M059J (cell line): ENCODE measurements around the gene SLX4IP. TPM values are rescaled to one million over a fixed set of nuclear protein-coding genes. Genes with fewer than 3 reads are reported as not detected.

ENCODE experiments used
- DNase-seq: peaks from one replicate; pipeline ENCODE4 v3.0.0-alpha.2; 2012; ENCODE audit warnings: low read depth
- total RNA-seq: library from RNA; depleted of rRNA; stranded (reverse); fragments of >200 nt; shearing (Covaris generic); gene quantifications from 2 replicates; pipeline ENCODE4 v1.2.3, GENCODE V29; 2014

Gene SLX4IP
- total RNA-seq, 1 experiment from 2014 or later, result 10.3 TPM

DNA sequence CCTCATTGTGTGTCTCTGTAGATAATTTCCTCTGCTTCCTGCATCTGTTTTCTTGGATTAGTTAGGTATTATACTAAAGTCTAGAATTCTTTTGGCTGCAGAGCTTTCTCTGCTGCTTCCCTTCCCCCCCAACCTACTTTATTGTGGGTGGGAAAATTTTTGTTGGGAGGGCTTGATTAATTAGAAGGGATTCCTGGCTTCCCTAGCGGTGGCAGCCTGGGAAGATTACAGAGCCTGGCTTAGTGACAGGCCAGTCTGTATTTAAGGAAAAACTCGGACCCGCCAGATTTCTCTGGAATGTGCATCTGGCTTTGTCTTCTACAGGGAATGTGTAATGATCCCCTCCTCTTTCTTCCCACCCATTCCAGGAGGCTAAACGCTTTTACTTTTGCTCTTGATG, 31.2 kb downstream of the SLX4IP start:
- DNase-seq, result no peak

DNA sequence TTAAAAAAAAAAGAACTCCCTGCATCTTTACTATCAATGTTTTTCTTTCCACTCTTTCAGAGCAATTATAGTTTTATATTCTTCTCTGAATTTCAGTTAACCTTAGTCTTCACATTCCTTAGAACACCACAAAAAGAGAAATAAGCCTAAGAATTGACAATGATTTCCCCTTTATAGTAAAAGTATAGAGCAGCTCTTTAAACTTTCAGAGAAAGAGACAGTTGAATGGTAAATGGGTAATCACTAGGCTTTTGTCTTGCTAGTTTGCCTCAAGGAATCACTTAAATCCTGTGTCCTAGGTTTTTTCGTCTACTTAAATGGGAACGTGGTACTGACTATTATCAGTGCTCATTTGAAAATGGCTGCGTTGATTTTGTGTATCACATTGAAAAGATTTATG, 31.8 kb downstream of the SLX4IP start:
- no peak for DNase-seq

DNA sequence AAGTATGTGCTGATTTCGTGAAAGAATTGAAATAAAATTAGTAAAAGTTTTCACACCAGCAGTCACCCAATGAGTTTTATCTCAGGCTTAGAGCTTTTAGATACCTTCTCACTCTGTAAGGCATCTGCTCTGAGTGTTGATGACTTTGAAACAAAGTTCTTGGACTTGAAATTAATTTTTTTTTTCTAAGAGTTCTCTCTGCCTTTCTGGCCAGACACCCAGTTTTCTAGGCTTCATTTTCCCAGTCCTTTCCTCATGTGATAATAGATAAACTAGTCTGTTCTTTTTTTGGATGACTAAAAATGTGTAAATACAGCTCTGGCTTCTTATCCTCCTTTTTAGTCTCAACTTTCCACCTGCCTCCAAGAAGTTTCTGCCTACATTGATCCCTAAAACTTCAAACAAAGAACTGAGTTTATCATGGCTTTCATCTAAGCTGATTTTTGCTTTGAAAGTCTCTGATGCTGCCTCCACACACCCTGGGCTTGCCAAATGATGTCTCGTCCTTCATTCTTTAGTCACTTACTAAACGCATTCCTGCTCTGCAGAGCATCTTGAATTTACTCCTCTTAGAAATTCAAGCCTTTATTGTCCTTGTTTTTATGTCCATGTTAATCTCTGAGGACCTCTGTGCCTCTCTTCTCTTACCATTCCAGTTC, 32.7 kb downstream of the SLX4IP start:
- DNase-seq, result no peak

DNA sequence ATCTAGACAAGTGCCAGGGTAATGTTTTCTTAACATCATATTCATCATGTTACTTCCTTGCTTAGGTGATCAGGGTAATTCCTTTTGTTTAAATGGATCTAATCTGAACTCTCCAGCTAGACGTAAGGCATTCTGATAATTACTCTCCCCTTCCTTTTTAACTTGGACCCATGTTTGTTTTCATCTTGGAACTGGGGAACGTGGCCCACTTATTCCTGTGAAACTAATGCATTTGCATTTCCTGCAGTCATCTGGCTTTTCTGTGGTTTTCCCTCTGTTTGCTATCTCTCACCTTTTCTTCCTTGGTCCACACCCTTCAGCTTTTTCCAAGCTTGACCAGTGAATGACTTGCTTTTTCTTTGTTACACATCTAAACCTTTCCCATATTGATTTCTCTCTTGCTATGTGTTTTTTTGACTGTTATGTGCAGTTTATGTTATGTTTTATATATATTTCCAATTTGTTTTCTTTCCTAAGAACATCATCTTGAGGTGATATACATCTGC, 33.3 kb downstream of the SLX4IP start:
- DNase-seq, result peak; percentile 37

DNA sequence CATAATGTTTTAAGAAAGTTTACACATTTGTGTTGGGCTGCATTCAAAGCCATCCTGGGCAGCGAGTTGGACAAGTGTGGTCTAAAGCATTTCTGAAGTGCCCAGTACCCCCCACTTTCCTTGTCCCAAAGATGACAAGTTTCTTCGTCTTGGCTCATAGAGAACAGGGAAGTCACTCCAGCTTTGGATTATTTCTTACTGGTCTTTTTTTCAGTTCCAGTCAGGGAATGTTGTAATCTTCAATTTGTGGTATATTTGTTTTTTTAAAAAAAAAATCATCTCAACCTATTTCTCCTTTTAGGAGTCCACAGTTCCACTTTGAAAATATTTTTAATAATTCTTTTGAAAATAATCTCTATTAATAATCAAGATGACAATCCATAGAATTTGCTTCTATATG, 34.0 kb downstream of the SLX4IP start:
- DNase-seq, result no peak

DNA sequence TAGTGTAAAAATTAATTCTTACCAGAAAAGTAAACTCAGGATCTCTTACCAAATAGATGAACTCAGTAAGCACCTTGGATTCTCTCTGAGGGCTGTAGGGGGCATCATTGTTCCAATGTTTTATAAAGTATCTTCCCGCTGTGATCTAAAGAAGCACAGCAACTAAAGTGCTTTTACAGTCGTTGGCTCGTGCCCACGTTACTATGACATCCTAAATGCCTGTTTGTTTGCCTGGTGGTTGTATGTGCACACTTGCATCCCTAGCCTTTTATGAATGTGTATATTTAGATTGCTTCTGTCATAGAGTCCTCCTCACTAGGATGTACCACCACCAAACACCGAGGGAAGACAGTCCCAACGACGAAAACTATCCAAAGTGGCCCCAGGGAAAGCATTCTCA, 34.5 kb downstream of the SLX4IP start:
- peak; percentile 88 for DNase-seq

DNA sequence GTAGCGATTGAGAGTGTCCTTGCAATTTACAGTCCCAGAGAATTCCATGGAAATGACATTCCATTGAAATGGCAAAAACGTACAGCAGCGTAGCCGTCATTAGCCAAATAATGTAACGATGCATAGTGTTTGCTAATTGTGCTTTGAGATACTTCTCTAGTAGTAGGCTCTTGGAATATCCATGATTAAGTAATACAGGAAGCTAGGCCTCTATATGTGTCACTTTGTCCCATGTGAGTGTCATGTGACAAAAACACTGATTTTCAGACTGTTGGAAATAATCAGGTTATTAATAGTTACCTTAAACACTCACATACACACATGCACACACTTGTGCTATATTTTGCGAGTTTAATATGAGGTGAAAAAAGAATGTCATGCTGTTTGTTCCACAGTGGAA, 35.2 kb downstream of the SLX4IP start:
- no peak for DNase-seq

DNA sequence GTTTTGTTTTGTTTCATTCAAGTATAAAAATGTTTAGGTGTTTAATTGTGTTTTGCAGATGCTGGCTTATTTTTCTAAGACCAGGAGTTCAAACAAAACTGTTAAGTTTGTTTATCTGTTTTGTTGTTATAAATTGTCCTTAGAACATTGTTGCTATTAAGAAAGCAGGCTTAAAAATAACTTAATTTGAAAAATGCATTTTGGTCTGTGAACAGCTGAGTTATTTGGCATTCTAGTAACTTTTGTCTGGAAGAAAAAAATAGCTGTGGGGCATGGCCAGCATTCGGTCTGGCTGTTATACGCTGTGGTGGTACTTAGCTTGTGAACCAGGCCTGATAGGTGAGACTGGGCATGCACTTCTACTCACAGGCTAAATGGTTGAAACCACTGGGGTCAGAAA, 37.8 kb downstream of the SLX4IP start:
- DNase-seq, result peak; percentile 57

DNA sequence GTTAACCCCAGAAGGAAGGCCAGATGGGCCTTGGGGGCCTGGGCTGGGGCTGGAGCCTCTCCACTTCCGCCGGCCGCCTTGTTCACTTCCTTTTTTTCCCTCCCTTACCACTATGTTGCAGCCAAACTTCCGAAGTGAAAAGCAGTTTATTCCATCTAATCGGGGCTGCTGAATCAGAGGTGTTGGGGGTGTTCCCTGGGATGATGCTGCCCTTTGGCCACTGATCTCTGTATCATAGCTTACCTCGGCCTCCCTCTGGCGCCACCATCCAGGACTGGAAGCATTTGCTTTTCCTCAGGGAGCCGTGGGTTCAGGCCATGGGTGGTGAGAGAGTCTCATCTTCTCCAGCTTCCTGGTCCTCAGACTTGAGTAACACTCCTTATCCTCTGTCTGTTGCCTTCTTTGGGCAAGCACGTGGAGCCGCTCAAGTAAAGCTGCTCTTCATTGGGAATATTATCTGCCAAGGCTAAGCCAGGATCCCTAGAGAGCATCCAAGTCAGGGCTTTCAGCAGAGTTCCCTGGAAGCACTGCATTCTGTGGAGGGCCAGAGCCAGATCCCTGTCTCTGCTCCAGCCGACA, 39.6 kb downstream of the SLX4IP start:
- no peak for DNase-seq

DNA sequence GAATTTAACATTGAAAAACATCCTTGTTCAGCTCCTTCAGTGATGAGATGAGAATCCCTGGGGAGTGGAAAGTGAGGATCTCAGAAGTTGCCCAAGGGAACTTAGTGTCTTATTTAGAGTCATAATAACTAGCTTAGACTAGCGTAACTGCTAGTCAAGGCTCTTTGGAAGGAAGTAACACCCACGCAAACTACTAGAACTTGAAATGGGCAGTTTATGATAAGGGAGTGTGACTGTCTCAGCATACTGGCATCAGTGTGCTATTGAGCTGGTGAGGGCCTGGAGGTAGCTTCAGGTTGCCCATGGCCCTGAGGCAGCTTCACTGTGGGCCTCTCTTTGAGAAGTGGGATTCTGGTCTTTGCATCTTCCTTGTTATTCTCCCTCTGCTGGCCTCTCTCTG, 40.1 kb downstream of the SLX4IP start:
- DNase-seq, result no peak

DNA sequence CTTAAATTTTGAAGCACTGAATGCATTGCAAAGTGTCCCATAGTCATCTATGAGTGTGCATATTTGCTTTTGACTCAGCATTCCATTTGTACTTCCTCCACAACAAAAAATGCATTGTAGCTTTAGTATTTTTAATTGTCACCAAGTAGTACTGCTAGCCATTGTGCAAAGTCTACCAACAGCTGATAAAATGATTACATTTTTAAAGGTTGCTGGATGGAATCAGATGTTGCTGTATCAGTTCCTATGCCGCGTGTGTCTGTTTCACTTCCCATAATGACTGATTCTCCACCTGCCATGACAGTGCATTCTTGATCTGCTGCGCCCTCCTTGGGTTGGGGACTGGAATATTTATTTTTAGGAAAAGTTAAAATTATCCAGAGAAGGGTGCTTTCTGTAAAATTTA, 41.2 kb downstream of the SLX4IP start:
- DNase-seq, result peak; percentile 26

DNA sequence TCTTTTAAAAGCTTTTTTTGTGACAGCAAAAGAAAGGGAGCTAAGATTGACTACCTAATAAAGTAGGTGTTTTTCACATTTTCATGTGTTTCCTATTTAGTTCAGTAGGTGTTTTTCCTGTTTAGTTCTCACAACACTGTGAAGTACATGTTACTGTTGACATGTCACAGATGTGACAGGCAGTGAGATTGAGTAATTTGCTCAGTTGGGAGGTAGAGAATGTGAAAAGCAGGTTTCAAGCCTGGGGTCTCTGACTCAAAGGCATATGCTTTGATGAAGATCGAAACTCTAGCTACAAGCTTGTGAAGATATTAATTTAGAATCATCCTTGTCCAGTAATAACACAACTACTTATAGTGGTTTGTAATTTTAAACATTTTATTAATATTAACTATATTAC, 43.1 kb downstream of the SLX4IP start:
- no peak for DNase-seq

DNA sequence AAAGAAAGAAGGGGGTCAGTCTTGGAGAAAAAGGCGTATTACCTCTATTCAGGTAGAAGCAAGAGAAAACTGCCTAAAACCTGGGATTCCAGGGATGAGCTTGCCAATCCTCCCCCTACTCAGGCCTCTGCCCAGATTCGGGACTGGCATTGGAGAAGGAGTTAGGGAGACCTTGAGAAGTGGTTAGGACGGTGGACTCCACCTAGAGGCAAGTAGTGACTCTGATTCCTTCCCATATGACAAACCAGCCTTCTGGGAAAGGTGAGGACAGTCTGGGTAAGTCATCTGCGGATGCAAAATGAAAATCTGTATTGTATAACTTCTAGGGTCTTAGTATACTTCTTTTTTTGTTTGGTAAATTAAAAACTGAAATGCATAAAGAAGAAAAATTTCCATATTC, 43.8 kb downstream of the SLX4IP start:
- no peak for DNase-seq

DNA sequence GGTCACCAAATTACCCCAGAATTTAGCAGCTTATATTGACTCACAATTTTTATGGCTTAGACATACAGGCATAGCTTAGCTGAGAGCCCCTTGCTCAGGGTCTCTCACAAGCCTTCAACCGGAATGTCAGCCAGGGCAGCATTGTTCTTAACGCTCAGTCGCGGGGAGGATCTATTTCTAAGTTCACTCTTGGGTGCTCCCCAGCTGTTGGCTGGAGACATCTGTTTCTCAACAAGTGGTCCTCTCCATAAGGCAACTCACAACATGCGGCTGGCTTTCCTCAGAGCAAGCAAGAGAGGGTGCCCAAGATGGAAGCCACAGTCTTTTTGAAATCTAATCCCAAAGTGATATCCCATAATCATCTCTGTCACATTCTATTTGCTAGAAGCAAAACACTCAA, 46.6 kb downstream of the SLX4IP start:
- DNase-seq, result no peak

DNA sequence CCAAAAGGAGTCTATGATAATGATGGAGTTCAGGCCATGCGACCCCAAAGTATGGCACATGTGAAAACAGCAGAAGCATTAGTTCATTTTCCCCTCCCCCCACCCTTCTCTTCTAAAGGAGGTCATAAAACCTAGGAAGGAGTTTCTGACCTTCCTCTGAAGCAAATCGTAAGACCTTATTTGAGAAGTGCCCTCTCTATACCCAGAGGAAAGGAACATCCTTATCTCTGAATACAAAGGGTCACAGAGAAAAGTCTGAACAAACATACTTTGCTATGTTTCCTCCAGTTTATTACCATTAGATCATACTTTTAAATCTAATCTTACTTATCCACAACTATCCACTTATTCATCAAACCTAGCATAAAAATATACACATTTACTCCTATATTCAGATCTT, 48.6 kb downstream of the SLX4IP start:
- no peak for DNase-seq

DNA sequence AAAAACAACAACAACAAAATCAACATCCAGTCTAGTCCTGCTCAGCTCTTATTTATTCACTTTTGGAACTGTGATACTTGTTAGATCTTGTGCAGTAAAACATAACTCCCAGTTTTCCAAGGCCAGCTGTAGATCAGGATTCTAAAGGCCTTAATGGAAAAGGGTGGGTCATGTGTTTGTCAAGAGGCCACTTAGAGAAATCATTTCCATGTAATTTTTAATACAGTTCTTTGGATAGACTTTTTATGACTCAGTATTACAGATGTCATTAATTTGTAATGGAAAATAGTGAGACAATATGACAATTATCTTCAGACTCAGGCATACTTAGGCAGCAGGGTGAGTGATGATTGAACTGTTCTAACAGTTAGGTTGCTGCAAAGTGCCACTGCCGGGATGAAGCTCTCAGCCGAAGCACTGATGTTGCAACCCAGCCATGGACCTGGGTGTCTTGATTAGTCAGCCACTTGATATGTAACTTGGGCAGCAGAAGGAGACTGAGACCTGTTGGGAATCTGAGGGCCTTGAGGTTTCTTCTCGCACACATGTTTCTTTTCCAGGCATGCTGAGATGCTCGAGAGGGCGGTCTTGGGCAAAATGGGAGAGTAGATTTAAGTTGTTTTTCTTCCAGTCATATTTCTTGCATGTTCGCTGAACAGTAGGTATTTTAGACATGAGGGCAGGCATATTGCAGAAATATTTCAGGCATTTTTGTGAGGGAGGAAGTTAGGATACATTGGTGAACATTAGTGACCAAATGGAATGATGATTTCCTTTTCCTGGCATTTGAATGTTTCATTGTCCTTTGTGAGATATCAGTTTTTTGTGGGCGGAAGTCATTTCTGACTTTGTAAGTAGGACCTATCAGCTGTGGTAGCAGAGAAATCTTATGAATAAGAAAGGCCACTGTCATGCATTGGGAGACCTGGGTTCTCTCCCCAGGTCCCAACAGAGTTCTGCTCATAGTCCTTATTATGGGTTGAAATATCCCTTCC, 52.3 kb downstream of the SLX4IP start:
- DNase-seq, result peak; percentile 51

DNA sequence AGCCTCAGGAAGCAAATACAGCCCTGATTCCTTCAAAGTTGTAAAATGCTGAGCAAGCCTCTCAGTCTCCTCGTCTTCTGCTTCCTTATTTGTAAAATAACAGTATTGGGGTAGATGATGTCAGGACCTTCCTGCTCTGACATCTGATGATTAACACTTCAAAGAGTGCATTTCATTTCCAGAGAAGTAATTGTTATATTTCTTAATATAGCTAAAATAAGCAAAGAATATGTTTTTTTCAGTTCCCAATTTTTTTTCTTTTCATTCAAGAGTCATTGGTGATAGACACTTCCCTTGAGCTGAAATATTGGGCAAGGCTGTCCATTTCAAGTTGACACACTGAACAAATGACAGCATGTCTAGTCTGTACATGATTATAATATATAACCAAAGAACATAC, 53.4 kb downstream of the SLX4IP start:
- DNase-seq, result no peak

DNA sequence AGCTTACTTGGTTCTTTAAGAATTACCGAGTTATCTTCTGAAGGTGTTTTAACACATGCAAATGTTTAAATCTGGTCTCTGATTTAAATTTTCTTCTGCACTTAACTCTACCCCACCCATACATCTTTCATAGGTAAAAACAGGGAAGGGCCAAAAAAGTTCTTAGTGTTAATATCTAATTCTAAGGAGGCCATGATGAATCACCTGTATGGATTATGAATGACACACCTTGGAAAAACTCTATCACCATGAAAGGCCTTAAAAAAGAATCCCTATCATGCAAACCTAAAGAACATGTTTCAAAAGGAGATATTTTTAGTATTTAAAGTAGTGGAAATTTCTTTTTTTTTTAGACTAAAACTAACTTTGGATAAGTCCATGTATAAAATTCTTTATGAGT, 54.7 kb downstream of the SLX4IP start:
- no peak for DNase-seq

DNA sequence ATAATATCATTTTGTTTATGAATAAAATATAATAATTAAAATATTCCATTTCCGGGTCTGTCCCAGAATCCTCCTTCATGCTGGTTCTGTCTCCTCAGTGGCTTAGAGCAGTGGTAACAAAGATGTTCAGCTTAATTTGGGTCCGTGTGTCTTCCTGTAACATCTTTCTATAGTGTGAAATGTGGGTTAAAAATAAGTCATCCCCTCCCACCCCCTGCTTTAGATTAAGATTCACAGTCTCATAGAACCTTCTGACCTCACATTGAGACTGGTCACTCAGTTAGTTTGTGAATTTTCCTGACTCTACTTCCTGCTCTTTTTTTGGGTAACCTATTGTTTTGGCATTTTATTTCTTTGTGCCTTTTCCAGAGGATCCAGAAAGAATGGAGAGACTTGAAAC, 55.2 kb downstream of the SLX4IP start:
- DNase-seq, result no peak

DNA sequence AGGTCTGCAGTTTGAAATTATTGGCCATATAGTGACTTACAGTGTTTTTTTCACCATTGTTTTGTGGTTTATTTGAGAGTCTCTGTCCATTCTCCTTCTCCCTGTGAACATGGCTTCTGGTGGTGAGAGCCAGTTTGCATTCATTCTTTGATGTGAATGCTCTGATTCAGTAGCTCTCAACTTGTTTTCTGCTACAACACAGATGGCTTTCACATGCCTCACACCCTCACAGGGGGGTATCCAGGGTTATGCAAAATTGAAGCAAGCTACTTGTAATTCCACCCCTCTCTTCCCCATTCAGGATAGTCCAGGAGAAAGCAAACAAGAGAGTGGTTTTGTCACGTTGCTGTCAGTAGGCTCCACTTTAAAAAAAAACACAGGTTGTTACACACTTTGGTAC, 55.6 kb downstream of the SLX4IP start:
- no peak for DNase-seq

DNA sequence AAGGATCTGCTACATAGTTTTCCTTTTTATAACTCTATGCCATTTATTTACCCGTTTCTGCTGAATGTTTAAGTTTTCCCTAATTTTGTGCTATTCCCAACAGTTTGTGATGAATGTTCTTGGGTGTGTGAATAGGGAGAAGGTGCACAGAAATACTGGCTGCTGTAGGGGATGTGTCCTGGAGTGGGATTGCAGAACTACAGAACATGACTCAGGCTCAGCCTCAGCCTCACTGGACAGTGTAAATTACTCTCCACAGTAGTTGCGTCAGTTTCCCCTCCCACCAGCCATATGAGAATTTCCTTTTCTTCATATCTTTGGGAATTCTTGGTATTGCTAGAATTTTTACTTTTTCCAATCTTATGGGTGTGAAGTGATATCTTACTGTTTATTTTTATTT, 57.0 kb downstream of the SLX4IP start:
- DNase-seq, result no peak

DNA sequence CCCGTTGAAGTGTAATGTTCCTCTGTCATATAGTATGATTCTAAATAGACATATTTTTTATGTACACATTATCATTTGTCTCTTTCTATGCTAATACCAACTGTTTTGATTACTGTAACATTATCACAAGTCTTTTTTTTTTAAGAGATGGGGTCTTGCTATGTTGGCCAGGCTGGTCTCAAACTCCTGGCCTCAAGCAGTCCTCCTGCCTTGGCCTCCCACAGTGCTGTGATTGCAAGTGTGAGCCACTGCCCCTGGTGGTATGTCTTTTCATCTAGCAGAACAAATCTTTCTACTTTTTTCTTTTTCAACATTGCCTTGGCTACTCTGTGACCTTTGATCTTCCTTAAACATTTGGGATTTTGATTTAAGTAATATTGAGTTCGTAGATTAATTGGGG, 57.7 kb downstream of the SLX4IP start:
- no peak for DNase-seq

DNA sequence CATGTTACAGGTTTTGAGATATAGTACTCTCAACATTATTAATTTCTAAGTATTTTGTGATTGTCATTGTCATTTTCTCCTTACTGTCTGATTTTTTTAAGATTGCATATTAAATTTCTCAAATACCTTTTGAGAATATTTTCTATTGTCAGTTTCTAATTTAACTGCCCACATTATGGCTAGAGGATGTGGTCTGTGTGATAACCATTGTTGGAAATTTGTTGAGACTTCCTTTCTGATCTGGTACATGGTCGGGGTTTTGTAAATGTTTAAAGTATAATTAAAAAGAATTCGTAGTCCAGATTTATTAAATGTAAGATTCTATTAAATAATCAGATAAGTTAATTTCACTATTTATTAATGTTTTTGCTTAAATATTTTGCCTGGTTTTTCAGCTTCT, 60.1 kb downstream of the SLX4IP start:
- no peak for DNase-seq
